Measurements from ENCODE around the gene EXOC7. TPM values are rescaled to one million over a fixed set of nuclear protein-coding genes. Genes with fewer than 3 reads are reported as not detected.
"Not testable (repeated sequence)": the region's sequence is repeated elsewhere in the genome, so short reads cannot be mapped to it uniquely, and the experiment has no call there.

Gene EXOC7
- polyA plus RNA-seq, 1 donor = 178 TPM

- DNase-seq = no peak
Measured at GRCh38 chr17:76046064-76046463, 57.5 kb downstream of the EXOC7 start.

GRCh38 chr17:76044475-76045007, 59.0 kb downstream of the EXOC7 start:
- not testable (repeated sequence) for DNase-seq

- not testable (repeated sequence) for DNase-seq
Measured at GRCh38 chr17:76042868-76043267, 60.7 kb downstream of the EXOC7 start.

- no peak for DNase-seq
Measured at GRCh38 chr17:76040376-76040775, 63.2 kb downstream of the EXOC7 start.

GRCh38 chr17:76039121-76039520, 64.5 kb downstream of the EXOC7 start:
- no peak for DNase-seq

- no peak for DNase-seq
Measured at GRCh38 chr17:76038050-76038449, 65.5 kb downstream of the EXOC7 start.

GRCh38 chr17:76036497-76037261, 66.9 kb downstream of the EXOC7 start:
- no peak for DNase-seq

- no peak for DNase-seq
Measured at GRCh38 chr17:76034428-76035350, 68.9 kb downstream of the EXOC7 start.

GRCh38 chr17:76033139-76033538, 70.4 kb downstream of the EXOC7 start:
- no peak for DNase-seq

GRCh38 chr17:76032780-76033108, 70.8 kb downstream of the EXOC7 start:
- no peak for DNase-seq

GRCh38 chr17:76032073-76032779, 71.4 kb downstream of the EXOC7 start:
- no peak for DNase-seq

Other genes starting within 250 kb of the EXOC7 start
- gene WBP2, start 248.5 kb downstream of the EXOC7 start, polyA plus RNA-seq (ENCODE audit: insufficient read length) = 75.9 TPM
- gene TRIM47, start 225.2 kb downstream of the EXOC7 start, polyA plus RNA-seq (ENCODE audit: insufficient read length) = 4.7 TPM
- 14.1 TPM for gene TRIM65, start 206.8 kb downstream of the EXOC7 start, polyA plus RNA-seq (ENCODE audit: insufficient read length)
- 74.8 TPM for gene MRPL38, start 198.9 kb downstream of the EXOC7 start, polyA plus RNA-seq (ENCODE audit: insufficient read length)
- gene FBF1, start 162.7 kb downstream of the EXOC7 start, polyA plus RNA-seq (ENCODE audit: insufficient read length) = 12.2 TPM
- 39.0 TPM for gene ACOX1, start 124.6 kb downstream of the EXOC7 start, polyA plus RNA-seq (ENCODE audit: insufficient read length)
- gene TEN1, start 124.5 kb downstream of the EXOC7 start, polyA plus RNA-seq (ENCODE audit: insufficient read length) = 24.7 TPM
- gene CDK3, start 102.9 kb downstream of the EXOC7 start, polyA plus RNA-seq (ENCODE audit: insufficient read length) = 19.0 TPM
- gene EVPL, start 76.5 kb downstream of the EXOC7 start, polyA plus RNA-seq (ENCODE audit: insufficient read length) = 19.8 TPM
- 105 TPM for gene SRP68, start 31.3 kb downstream of the EXOC7 start, polyA plus RNA-seq (ENCODE audit: insufficient read length)
- 0.17 TPM for gene GALR2, start 29.0 kb downstream of the EXOC7 start, polyA plus RNA-seq (ENCODE audit: insufficient read length)
- 14.2 TPM for gene ZACN, start 24.6 kb downstream of the EXOC7 start, polyA plus RNA-seq (ENCODE audit: insufficient read length)
- 15.5 TPM for gene FOXJ1, start 37.5 kb upstream of the EXOC7 start, polyA plus RNA-seq (ENCODE audit: insufficient read length)
- 28.7 TPM for gene RNF157, start 136.7 kb upstream of the EXOC7 start, polyA plus RNA-seq (ENCODE audit: insufficient read length)
- 23.1 TPM for gene UBALD2, start 161.6 kb upstream of the EXOC7 start, polyA plus RNA-seq (ENCODE audit: insufficient read length)
- gene QRICH2, start 204.5 kb upstream of the EXOC7 start, polyA plus RNA-seq (ENCODE audit: insufficient read length) = 8.9 TPM